OCI-LY7 (cell line): ENCODE data around the gene TSPYL2. TPM values are rescaled to one million over a fixed set of nuclear protein-coding genes. Genes with fewer than 3 reads are reported as not detected.

Experiments used
- Bru-seq: library from RNA; stranded (reverse); fragments of 400-500 nt; gene quantifications from one replicate; lab custom pipeline; 2021; lab: Mats Ljungman, UMichigan
- BruChase-seq, 2 experiments: library from RNA; stranded (reverse); fragments of 400-500 nt; gene quantifications; one replicate each; lab custom pipeline; 2021; lab: Mats Ljungman, UMichigan
- BruUV-seq: library from RNA; stranded (reverse); fragments of 400-500 nt; replicated peaks from 2 replicates; lab custom pipeline; 2021; lab: Mats Ljungman, UMichigan
- CTCF ChIA-PET: fragments of 300-600 bp; sonication (Branson Sonifier 250); formaldehyde crosslinking; loops from one replicate; lab custom pipeline; 2022; ENCODE audit warnings: antibody characterized with exemption; ENCODE audit not compliant: unreplicated experiment; lab: Charles Lee
- POLR2A ChIA-PET: fragments of 300-600 bp; sonication (Branson Sonifier 250); formaldehyde crosslinking; loops from one replicate; lab custom pipeline; 2022; ENCODE audit warnings: antibody characterized with exemption; lab: Charles Lee
- DNase-seq: peaks from one replicate; pipeline ENCODE4 v3.0.0-alpha.2; 2015; ENCODE audit warnings: low spot score
- H2AFZ ChIP-seq: fragments of 200-600 bp; sonication (generic), shearing (Covaris generic); 2 replicates; pipeline ENCODE4 v1.6.1; 2014; ENCODE audit warnings: mild to moderate bottlenecking, antibody characterized with exemption, low read length, moderate library complexity
- H3K27ac ChIP-seq: fragments of 200-600 bp; sonication (generic); 2 replicates; pipeline ENCODE4 v1.5.1; 2014; ENCODE audit warnings: mixed run types, low read depth, mild to moderate bottlenecking, moderate library complexity, low read length, inconsistent platforms; ENCODE audit not compliant: poor library complexity, severe bottlenecking
- H3K36me3 ChIP-seq: fragments of 200-600 bp; sonication (generic); 2 replicates; pipeline ENCODE4 v1.6.1; 2014; ENCODE audit warnings: mild to moderate bottlenecking, antibody characterized with exemption, low read length, moderate library complexity, mixed read lengths; ENCODE audit not compliant: insufficient read depth
- H3K4me1 ChIP-seq: fragments of 200-600 bp; sonication (generic); 2 replicates; pipeline ENCODE4 v1.5.1; 2014; ENCODE audit warnings: mild to moderate bottlenecking, low read length; ENCODE audit not compliant: insufficient read depth, poor library complexity, severe bottlenecking
- H3K4me2 ChIP-seq: fragments of 200-600 bp; sonication (generic); 2 replicates; pipeline ENCODE4 v1.6.1; 2014; ENCODE audit warnings: mild to moderate bottlenecking, low read length
- H3K4me3 ChIP-seq: fragments of 200-600 bp; sonication (generic); 2 replicates; pipeline ENCODE4 v1.5.1; 2014; ENCODE audit warnings: mild to moderate bottlenecking, low read depth, low read length; ENCODE audit not compliant: poor library complexity, severe bottlenecking
- H3K79me2 ChIP-seq: fragments of 200-600 bp; sonication (generic); 2 replicates; pipeline ENCODE4 v1.6.1; 2016; ENCODE audit warnings: low read depth, mild to moderate bottlenecking, low read length, moderate library complexity, mixed read lengths; ENCODE audit not compliant: insufficient read depth
- H3K9me2 ChIP-seq: fragments of 200-600 bp; sonication (generic); 2 replicates; pipeline ENCODE4 v1.6.1; 2016; ENCODE audit warnings: mild to moderate bottlenecking, low read length, mixed read lengths; ENCODE audit not compliant: insufficient read depth
- H3K9me3 ChIP-seq: fragments of 200-600 bp; sonication (generic); 2 replicates; pipeline ENCODE4 v1.6.1; 2014; ENCODE audit warnings: mild to moderate bottlenecking, mixed run types, low read length, mixed read lengths
- H4K20me1 ChIP-seq: fragments of 200-600 bp; sonication (generic); 2 replicates; pipeline ENCODE4 v1.6.1; 2014; ENCODE audit warnings: mild to moderate bottlenecking, antibody characterized with exemption, low read length, moderate library complexity, mixed read lengths; ENCODE audit not compliant: insufficient read depth
- EZH2phosphoT487 ChIP-seq: fragments of 200-600 bp; sonication (generic); IDR thresholded peaks from 2 replicates; pipeline ENCODE4 v1.6.1; 2018; ENCODE audit warnings: low read depth, borderline replicate concordance, mild to moderate bottlenecking, mixed run types, antibody characterized with exemption, low read length, moderate library complexity, mixed read lengths
- intact Hi-C: fragments of 100-400 bp; cut with micrococcal nuclease; formaldehyde crosslinking; loops from one replicate; pipeline ENCODE4 v1.10.0; 2022; ENCODE audit not compliant: unreplicated experiment
- long read RNA-seq: library from polyadenylated mRNA; stranded (forward); transcript quantifications from one replicate; pipeline ENCODE4 v2.0.0, GENCODE V29; 2022
- total RNA-seq, 2 experiments: library from RNA; depleted of rRNA in 1 of 2; stranded (reverse); fragments of >200 nt in 1 of 2; shearing (Covaris generic) in 1 of 2; gene quantifications; 2 replicates each; pipeline ENCODE4 v1.2.3, GENCODE V29; 2014 to 2022
- TF ChIP-seq, protein P1 (sequence below): fragments of 200-600 bp; sonication (generic); conservative IDR thresholded peaks from 2 replicates; pipeline ENCODE4 v1.5.1; 2014; ENCODE audit warnings: mild to moderate bottlenecking, antibody characterized with exemption, low read length, moderate library complexity, mixed read lengths

TSPYL2 gene
- total RNA-seq (2014; rRNA removed; shearing (Covaris generic)), result 22.0 and 23.5 TPM in 2 replicates
- 21.7 and 24.6 TPM in 2 replicates for total RNA-seq (2022)
- percentile 64 among the genes with signal in this experiment for Bru-seq, nascent RNA
- BruChase-seq, experiment 1, labeled RNA remaining after a 6-hour chase, result percentile 72 among the genes with signal in this experiment
- percentile 71 among the genes with signal in this experiment for BruChase-seq, experiment 2, labeled RNA remaining after a 2-hour chase
- long read RNA-seq, transcript TSPYL2-201 (7 exons, 2,815 nt), result major isoform, 82 of 115 reads
- long read RNA-seq, partial matches to known transcripts, result 6 of 115 reads
- long read RNA-seq, other reads (novel, unspliced or antisense), result 27 of 115 reads

DNA sequence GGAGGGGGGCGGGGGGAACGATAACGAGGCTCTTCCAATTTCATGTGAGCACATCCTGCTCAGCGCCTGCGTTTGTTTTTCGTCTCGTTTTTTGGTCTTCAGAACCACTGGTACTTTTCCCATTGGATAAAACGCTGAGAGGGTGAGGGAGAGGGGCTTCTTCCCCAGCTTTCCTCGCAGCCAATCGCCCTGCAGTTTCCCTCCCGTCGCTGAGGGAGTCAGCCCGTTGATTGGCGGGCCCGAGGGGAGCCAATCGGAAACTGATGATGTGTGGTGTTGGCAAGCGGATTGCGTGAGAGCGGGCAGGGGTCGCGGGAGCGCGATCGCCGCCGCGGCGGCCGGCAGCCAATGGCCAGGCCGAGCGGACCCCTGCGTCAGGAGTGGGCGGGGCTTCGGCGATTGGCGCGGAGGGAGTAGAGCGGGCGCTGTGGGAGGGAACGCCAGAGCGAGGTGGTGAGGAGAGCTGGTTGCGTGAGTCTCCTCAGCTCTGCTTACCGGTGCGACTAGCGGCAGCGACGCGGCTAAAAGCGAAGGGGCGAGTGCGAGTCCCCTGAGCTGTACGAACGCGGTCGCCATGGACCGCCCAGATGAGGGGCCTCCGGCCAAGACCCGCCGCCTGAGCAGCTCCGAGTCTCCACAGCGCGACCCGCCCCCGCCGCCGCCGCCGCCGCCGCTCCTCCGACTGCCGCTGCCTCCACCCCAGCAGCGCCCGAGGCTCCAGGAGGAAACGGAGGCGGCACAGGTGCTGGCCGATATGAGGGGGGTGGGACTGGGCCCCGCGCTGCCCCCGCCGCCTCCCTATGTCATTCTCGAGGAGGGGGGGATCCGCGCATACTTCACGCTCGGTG, at the start of gene TSPYL2:
TSPYL2 (plus strand) TSS at position 443 of the 848 bp plus-strand sequence; CDS start at position 575, 132 bp downstream.
- Histone ChIP-seq H4K20me1 (peaks cover 5% of the 10 kb centered on the region; the same call in 1 of the 2 replicates), H3K79me2 (peaks cover 11% of the 10 kb centered on the region; the same call in 1 of the 2 replicates), H3K4me3 (peak within 1 kb of the TSS; percentile 93), H3K36me3 (peaks cover 28% of the 10 kb centered on the region), H3K9me2 (no peaks in the 10 kb centered on the region), H3K4me2 (peak within 1 kb of the TSS; percentile 85), H3K27ac (peak within 1 kb of the TSS; percentile 45), H3K9me3 (no peaks in the 10 kb centered on the region), H2AFZ (peak within 1 kb of the TSS; percentile 64; the same call in 1 of the 2 replicates), H3K4me1 (peaks cover 14% of the 10 kb centered on the region)
- TF ChIP-seq EZH2phosphoT487, result no peak
- TF ChIP-seq, protein P1, sequence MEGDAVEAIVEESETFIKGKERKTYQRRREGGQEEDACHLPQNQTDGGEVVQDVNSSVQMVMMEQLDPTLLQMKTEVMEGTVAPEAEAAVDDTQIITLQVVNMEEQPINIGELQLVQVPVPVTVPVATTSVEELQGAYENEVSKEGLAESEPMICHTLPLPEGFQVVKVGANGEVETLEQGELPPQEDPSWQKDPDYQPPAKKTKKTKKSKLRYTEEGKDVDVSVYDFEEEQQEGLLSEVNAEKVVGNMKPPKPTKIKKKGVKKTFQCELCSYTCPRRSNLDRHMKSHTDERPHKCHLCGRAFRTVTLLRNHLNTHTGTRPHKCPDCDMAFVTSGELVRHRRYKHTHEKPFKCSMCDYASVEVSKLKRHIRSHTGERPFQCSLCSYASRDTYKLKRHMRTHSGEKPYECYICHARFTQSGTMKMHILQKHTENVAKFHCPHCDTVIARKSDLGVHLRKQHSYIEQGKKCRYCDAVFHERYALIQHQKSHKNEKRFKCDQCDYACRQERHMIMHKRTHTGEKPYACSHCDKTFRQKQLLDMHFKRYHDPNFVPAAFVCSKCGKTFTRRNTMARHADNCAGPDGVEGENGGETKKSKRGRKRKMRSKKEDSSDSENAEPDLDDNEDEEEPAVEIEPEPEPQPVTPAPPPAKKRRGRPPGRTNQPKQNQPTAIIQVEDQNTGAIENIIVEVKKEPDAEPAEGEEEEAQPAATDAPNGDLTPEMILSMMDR, result no peak
- intact Hi-C loops, result no loop called here
- CTCF ChIA-PET, result interaction anchor here (1.3 kb wide), 1 partner anchor 9 kb away, joined by 4 read pairs; no protein-coding TSS in a partner anchor
- BruUV-seq, result no TSS peak
- DNase-seq, result peak; percentile 91
- POLR2A ChIA-PET, result interaction anchor here (0.6 to 1.0 kb wide), 3 partner anchors 11 to 1555 kb away, joined by 3 to 5 read pairs (median 3); no protein-coding TSS in a partner anchor

- H3K4me1 ChIP-seq, result no peaks in the 10 kb centered on the region
- BruUV-seq, result no TSS peak
- TF ChIP-seq, protein P1, result no peak
- TF ChIP-seq EZH2phosphoT487, result no peak
- H3K4me2 ChIP-seq, result no peak overlapping the region
- no peaks in the 10 kb centered on the region for H4K20me1 ChIP-seq
- no peak overlapping the region for H3K27ac ChIP-seq
- no peaks in the 10 kb centered on the region for H3K36me3 ChIP-seq
- ChIA-PET CTCF (no interaction called here), POLR2A (no interaction called here)
- no peaks in the 10 kb centered on the region for H3K9me3 ChIP-seq
- H2AFZ ChIP-seq, result no peak overlapping the region
- H3K79me2 ChIP-seq, result no peaks in the 10 kb centered on the region
- no peak for DNase-seq
- H3K9me2 ChIP-seq, result no peaks in the 10 kb centered on the region
- no peak overlapping the region for H3K4me3 ChIP-seq
- intact Hi-C loops, result no loop called here
These were observed 46.0 kb upstream of the TSPYL2 start for GRCh38 chrX:53036149-53036548.
